Activated CD4-positive, CD25-positive, alpha-beta regulatory T cell treated with anti-CD3 and anti-CD28 coated beads, Interleukin-2, amount 50 U/mL, for 16 hours (primary cell): ENCODE data around the gene SRRM5.
A peak's percentile ranks its signal among the peaks of the same experiment; 100 is the strongest.
"Not testable (repeated sequence)": the region's sequence is repeated elsewhere in the genome, so short reads cannot be mapped to it uniquely, and the experiment has no call there.

Source experiments
- DNase-seq: peaks from one replicate; pipeline ENCODE4 v3.0.0-alpha.2; 2020; ENCODE audit warnings: low read depth, low spot score

SRRM5 gene

GRCh38 chr19:43611788-43612187 is at the start of gene SRRM5:
Gene SRRM5 (plus strand): TSS chr19:43612088. CDS start chr19:43612122, 34 bp downstream.
- no peak for DNase-seq

- no peak for DNase-seq
These were observed 49.6 kb upstream of the SRRM5 start for GRCh38 chr19:43562226-43562697.

GRCh38 chr19:43562698-43563241 is 49.1 kb upstream of the SRRM5 start:
- DNase-seq = peak; percentile 55

GRCh38 chr19:43563816-43564457 is 48.0 kb upstream of the SRRM5 start:
- no peak for DNase-seq

GRCh38 chr19:43564800-43565199 is 47.1 kb upstream of the SRRM5 start:
- no peak for DNase-seq

- DNase-seq = no peak
These were observed 42.2 kb upstream of the SRRM5 start for GRCh38 chr19:43569657-43570056.

- DNase-seq = no peak
These were observed 41.6 kb upstream of the SRRM5 start for GRCh38 chr19:43570174-43570791.

- DNase-seq = no peak
These were observed 39.7 kb upstream of the SRRM5 start for GRCh38 chr19:43572171-43572588.

GRCh38 chr19:43574424-43575155 is 37.3 kb upstream of the SRRM5 start:
- DNase-seq = no peak

- peak; percentile 90 for DNase-seq
These were observed 36.5 kb upstream of the SRRM5 start, which contains the start of the genes PINLYP and XRCC1 for GRCh38 chr19:43575156-43575950. Gene PINLYP (plus strand): TSS chr19:43575801. CDS start chr19:43577192, 1,391 bp downstream. Gene XRCC1 (minus strand): TSS chr19:43575527. CDS start chr19:43575458, 69 bp downstream.

- no peak for DNase-seq
These were observed 35.7 kb upstream of the SRRM5 start for GRCh38 chr19:43575955-43576878.

- no peak for DNase-seq
These were observed 33.1 kb upstream of the SRRM5 start for GRCh38 chr19:43578787-43579186.

- DNase-seq = no peak
These were observed 30.4 kb upstream of the SRRM5 start for GRCh38 chr19:43581467-43581866.

- DNase-seq = no peak
These were observed 29.4 kb upstream of the SRRM5 start for GRCh38 chr19:43582495-43582894.

GRCh38 chr19:43584484-43584883 is 27.4 kb upstream of the SRRM5 start:
- DNase-seq = no peak

GRCh38 chr19:43586346-43586745 is 25.5 kb upstream of the SRRM5 start:
- DNase-seq = no peak

GRCh38 chr19:43587029-43587428 is 24.9 kb upstream of the SRRM5 start:
- not testable (repeated sequence) for DNase-seq

- DNase-seq = no peak
These were observed 22.6 kb upstream of the SRRM5 start for GRCh38 chr19:43589277-43589676.

GRCh38 chr19:43589678-43590077 is 22.2 kb upstream of the SRRM5 start:
- no peak for DNase-seq
